IPS-11a (cell line): Measurements from ENCODE around the gene ZBTB47.
A peak's percentile ranks its signal among the peaks of the same experiment; 100 is the strongest.

ENCODE experiments used
- H3K4me3 ChIP-seq: one replicate; pipeline ENCODE4 v1.5.1; 2013; ENCODE audit warnings: low read depth, low read length, control low read depth

ZBTB47 gene

GRCh38 chr3:42652611-42653302 is 740 bp upstream of the ZBTB47 start:
- no peak overlapping the region for H3K4me3 ChIP-seq

GRCh38 chr3:42653303-42653559 is 266 bp upstream of the ZBTB47 start:
- peak overlapping the region; percentile 35 for H3K4me3 ChIP-seq

- H3K4me3 ChIP-seq = peak overlapping the region; percentile 47
Observed at GRCh38 chr3:42654331-42655201, 1.1 kb downstream of the ZBTB47 start.

GRCh38 chr3:42655331-42655888 is 1.9 kb downstream of the ZBTB47 start:
- peak overlapping the region; percentile 47 for H3K4me3 ChIP-seq

- no peak overlapping the region for H3K4me3 ChIP-seq
Observed at GRCh38 chr3:42655980-42656679, 2.6 kb downstream of the ZBTB47 start.

GRCh38 chr3:42656680-42657610 is 3.4 kb downstream of the ZBTB47 start:
- H3K4me3 ChIP-seq = no peak overlapping the region

GRCh38 chr3:42657675-42658074 is 4.2 kb downstream of the ZBTB47 start:
- no peak overlapping the region for H3K4me3 ChIP-seq

GRCh38 chr3:42658091-42658770 is 4.7 kb downstream of the ZBTB47 start:
- H3K4me3 ChIP-seq = no peak overlapping the region

- H3K4me3 ChIP-seq = no peak overlapping the region
Observed at GRCh38 chr3:42658771-42659390, 5.4 kb downstream of the ZBTB47 start.

- H3K4me3 ChIP-seq = no peak overlapping the region
Observed at GRCh38 chr3:42659451-42660130, 6.1 kb downstream of the ZBTB47 start.

- H3K4me3 ChIP-seq = no peak overlapping the region
Observed at GRCh38 chr3:42660131-42660715, 6.7 kb downstream of the ZBTB47 start.

GRCh38 chr3:42660898-42661297 is 7.4 kb downstream of the ZBTB47 start:
- H3K4me3 ChIP-seq = no peak overlapping the region

- no peak overlapping the region for H3K4me3 ChIP-seq
Observed at GRCh38 chr3:42661593-42662022, 8.1 kb downstream of the ZBTB47 start.

GRCh38 chr3:42662037-42662812 is 8.7 kb downstream of the ZBTB47 start:
- H3K4me3 ChIP-seq = no peak overlapping the region

- H3K4me3 ChIP-seq = no peak overlapping the region
Observed at GRCh38 chr3:42662813-42663535, 9.5 kb downstream of the ZBTB47 start.

- H3K4me3 ChIP-seq = no peak overlapping the region
Observed at GRCh38 chr3:42663581-42664437, 10.3 kb downstream of the ZBTB47 start.
